ENCODE measurements around the gene CEMIP. TPM values are rescaled to one million over a fixed set of nuclear protein-coding genes. Genes with fewer than 3 reads are reported as not detected.
A peak's percentile ranks its signal among the peaks of the same experiment; 100 is the strongest.

CEMIP gene
- total and polyA plus RNA-seq, 2 of the 13 experiments (the other 11 are each of a cell fraction or from before 2014, with no cell fraction given): 4.3 to 28.5 TPM

- TF ChIP-seq, protein P1, sequence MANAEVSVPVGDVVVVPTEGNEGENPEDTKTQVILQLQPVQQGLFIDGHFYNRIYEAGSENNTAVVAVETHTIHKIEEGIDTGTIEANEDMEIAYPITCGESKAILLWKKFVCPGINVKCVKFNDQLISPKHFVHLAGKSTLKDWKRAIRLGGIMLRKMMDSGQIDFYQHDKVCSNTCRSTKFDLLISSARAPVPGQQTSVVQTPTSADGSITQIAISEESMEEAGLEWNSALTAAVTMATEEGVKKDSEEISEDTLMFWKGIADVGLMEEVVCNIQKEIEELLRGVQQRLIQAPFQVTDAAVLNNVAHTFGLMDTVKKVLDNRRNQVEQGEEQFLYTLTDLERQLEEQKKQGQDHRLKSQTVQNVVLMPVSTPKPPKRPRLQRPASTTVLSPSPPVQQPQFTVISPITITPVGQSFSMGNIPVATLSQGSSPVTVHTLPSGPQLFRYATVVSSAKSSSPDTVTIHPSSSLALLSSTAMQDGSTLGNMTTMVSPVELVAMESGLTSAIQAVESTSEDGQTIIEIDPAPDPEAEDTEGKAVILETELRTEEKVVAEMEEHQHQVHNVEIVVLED (CRISPR knock-in tag; IDR thresholded peaks at IDR 0.05; ENCODE audit: borderline replicate concordance): peak; percentile 76
- TF ChIP-seq, protein P2, sequence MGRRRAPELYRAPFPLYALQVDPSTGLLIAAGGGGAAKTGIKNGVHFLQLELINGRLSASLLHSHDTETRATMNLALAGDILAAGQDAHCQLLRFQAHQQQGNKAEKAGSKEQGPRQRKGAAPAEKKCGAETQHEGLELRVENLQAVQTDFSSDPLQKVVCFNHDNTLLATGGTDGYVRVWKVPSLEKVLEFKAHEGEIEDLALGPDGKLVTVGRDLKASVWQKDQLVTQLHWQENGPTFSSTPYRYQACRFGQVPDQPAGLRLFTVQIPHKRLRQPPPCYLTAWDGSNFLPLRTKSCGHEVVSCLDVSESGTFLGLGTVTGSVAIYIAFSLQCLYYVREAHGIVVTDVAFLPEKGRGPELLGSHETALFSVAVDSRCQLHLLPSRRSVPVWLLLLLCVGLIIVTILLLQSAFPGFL (CRISPR knock-in tag; IDR thresholded peaks at IDR 0.05): no peak
- TF ChIP-seq RAD51 (IDR thresholded peaks at IDR 0.05; ENCODE audit: borderline replicate concordance): no peak
- no peak for TF ChIP-seq JUND (CRISPR knock-in tag; IDR thresholded peaks at IDR 0.05)
- TF ChIP-seq ZNF562 (CRISPR knock-in tag; IDR thresholded peaks at IDR 0.05; ENCODE audit: borderline replicate concordance): no peak
- no peak for TF ChIP-seq ZNF773 (CRISPR knock-in tag; IDR thresholded peaks at IDR 0.05; ENCODE audit: borderline replicate concordance)
- no peak for TF ChIP-seq ZBTB33 (CRISPR knock-in tag; IDR thresholded peaks at IDR 0.05)
- TF ChIP-seq IRF2 (CRISPR knock-in tag; IDR thresholded peaks at IDR 0.05): 0 out of 2 replicates have a peak, but pooled peaks have one; percentile 58
- no peak for TF ChIP-seq ZNF260 (CRISPR knock-in tag; IDR thresholded peaks at IDR 0.05; ENCODE audit: borderline replicate concordance, low read depth)
- TF ChIP-seq ZNF362 (CRISPR knock-in tag; IDR thresholded peaks at IDR 0.05; ENCODE audit: borderline replicate concordance): no peak
- no peak for TF ChIP-seq ZBTB39 (CRISPR knock-in tag; IDR thresholded peaks at IDR 0.05)
- TF ChIP-seq MAFF (IDR thresholded peaks at IDR 0.05; ENCODE audit: low read depth, low read length): no peak
- TF ChIP-seq TOE1 (CRISPR knock-in tag; IDR thresholded peaks at IDR 0.05): no peak
- peak; percentile 74 for TF ChIP-seq ASH2L (IDR thresholded peaks at IDR 0.05; ENCODE audit: insufficient read length, low read depth, low read length)
- peak; percentile 73 for TF ChIP-seq POLR2AphosphoS5 (IDR thresholded peaks at IDR 0.05; ENCODE audit: low read depth, low read length)
- no peak for TF ChIP-seq ZNF256 (CRISPR knock-in tag; conservative IDR thresholded peaks at IDR 0.05)
- TF ChIP-seq PBX3 (CRISPR knock-in tag; IDR thresholded peaks at IDR 0.05; ENCODE audit: borderline replicate concordance): no peak
- TF ChIP-seq, protein P3, sequence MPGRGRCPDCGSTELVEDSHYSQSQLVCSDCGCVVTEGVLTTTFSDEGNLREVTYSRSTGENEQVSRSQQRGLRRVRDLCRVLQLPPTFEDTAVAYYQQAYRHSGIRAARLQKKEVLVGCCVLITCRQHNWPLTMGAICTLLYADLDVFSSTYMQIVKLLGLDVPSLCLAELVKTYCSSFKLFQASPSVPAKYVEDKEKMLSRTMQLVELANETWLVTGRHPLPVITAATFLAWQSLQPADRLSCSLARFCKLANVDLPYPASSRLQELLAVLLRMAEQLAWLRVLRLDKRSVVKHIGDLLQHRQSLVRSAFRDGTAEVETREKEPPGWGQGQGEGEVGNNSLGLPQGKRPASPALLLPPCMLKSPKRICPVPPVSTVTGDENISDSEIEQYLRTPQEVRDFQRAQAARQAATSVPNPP (CRISPR knock-in tag; IDR thresholded peaks at IDR 0.05): no peak
- TF ChIP-seq REXO4 (CRISPR knock-in tag; IDR thresholded peaks at IDR 0.05; ENCODE audit: borderline replicate concordance): 0 out of 2 replicates have a peak, but pooled peaks have one; percentile 8
Measured at GRCh38 chr15:81000624-81001151, 221.5 kb downstream of the CEMIP start, which contains the start of gene TLNRD1 (continued).
